KOPT-K1 (cell line): ENCODE data around the gene TAF11L9.
"Not testable (repeated sequence)": the region's sequence is repeated elsewhere in the genome, so short reads cannot be mapped to it uniquely, and the experiment has no call there.

ENCODE experiments used
- H3K27ac ChIP-seq: fragments of 200-600 bp; sonication (generic); 2 replicates; pipeline ENCODE4 v1.5.1; 2016; ENCODE audit warnings: antibody characterized with exemption, mild to moderate bottlenecking, low read depth, low read length; ENCODE audit not compliant: poor library complexity, severe bottlenecking
- H3K36me3 ChIP-seq: fragments of 200-600 bp; sonication (generic); 2 replicates; pipeline ENCODE4 v1.5.1; 2017; ENCODE audit warnings: antibody characterized with exemption, mild to moderate bottlenecking, low read length, moderate library complexity; ENCODE audit not compliant: insufficient read depth
- H3K9me3 ChIP-seq: fragments of 200-600 bp; sonication (generic); 2 replicates; pipeline ENCODE4 v1.5.1; 2017; ENCODE audit warnings: antibody characterized with exemption, low read length, mild to moderate bottlenecking; ENCODE audit not compliant: insufficient read depth, poor library complexity, severe bottlenecking

Gene TAF11L9

DNA sequence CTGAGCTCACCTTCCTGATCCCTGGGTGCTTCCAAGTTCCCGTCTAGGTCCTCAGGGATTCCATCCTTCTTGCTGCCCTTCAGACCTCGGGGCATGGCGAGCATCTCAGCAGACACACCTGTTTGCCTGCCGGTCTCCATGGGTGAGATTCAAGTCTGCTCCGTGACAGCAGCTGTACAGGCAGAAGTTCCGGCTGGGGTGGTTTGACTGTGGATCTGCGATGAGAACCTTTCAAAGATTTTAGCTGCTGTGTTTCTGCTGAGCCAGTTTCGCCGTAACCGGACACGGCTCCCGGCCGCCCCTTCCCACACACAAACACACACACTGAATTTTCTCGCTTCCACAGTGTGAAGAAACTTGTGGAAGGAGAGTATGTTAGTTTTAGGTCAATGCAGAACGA lies at the start of gene TAF11L9:
Gene TAF11L9 (minus strand): TSS at position 140 of the 400 bp plus-strand sequence.
- H3K9me3 ChIP-seq, H3K27ac ChIP-seq, H3K36me3 ChIP-seq: not testable (repeated sequence)

GRCh38 chr5:17634160-17634559 lies 40.0 kb upstream of the TAF11L9 start, which contains the start of gene TAF11L14:
TAF11L14 (plus strand) TSS chr5:17634460.
- no peaks in the 10 kb centered on the region for H3K9me3 ChIP-seq
- H3K27ac ChIP-seq = no peak within 1 kb of the TSS
- H3K36me3 ChIP-seq = no peaks in the 10 kb centered on the region

DNA sequence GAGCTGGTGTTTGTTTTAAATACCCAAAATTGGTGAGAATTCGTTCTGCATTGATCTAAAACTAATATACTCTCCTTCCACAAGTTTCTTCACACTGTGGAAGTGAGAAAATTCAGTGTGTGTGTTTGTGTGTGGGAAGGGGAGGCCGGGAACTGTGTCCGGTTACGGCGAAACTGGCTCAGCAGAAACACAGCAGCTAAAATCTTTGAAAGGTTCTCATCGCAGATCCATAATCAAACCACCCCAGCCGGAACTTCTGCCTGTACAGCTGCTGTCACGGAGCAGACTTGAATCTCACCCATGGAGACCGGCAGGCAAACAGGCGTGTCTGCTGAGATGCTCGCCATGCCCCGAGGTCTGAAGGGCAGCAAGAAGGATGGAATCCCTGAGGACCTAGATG lies 37.6 kb upstream of the TAF11L9 start, which contains the start of gene TAF11L13:
Gene TAF11L13 (plus strand): TSS at position 301 of the 400 bp plus-strand sequence.
- H3K9me3 ChIP-seq, H3K27ac ChIP-seq, H3K36me3 ChIP-seq: not testable (repeated sequence)

DNA sequence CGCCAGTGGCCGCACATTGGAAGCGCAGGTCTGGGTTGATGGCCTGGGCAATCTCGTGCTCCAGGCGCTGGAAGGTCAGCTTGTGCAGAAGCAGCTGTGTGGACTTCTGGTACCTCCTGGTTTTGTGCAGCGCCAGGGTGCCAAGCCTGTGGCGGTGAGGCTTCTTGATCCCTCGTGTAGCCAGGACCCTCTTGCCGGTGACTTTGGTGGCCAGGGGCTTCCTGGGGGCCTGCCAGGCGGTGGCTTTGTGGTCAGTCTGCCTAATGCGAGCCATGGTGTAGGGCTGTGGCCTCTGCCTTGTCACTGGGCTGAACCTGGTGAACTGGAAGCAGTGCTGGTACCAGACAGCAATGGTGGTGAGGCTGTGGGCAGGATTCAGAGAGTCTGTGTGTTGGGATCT lies 31.5 kb upstream of the TAF11L9 start:
- Histone ChIP-seq H3K27ac (no peak overlapping the region), H3K9me3 (no peaks in the 10 kb centered on the region), H3K36me3 (no peaks in the 10 kb centered on the region)

DNA sequence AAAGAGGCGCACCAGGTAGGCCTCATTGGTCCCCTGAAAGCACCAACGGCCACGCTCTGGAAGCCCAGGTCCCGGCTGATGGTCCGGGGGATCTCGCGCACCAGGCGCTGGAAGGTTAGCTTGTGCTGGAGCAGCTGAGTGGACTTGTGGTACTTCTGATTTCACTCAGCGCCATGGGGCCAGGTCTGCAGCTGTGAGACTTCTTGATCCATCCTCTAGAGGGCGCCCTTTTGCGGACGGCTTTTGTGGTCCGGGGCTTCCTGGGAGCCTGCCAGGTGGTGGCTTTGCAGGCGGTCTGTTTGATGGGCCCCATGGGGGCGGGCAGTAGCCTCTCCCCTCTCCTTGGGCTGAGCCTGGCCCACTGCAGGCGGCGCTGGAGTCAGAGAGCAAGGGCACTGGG lies 26.4 kb upstream of the TAF11L9 start:
- Histone ChIP-seq H3K27ac (no peak overlapping the region), H3K36me3 (no peaks in the 10 kb centered on the region), H3K9me3 (no peaks in the 10 kb centered on the region)

DNA sequence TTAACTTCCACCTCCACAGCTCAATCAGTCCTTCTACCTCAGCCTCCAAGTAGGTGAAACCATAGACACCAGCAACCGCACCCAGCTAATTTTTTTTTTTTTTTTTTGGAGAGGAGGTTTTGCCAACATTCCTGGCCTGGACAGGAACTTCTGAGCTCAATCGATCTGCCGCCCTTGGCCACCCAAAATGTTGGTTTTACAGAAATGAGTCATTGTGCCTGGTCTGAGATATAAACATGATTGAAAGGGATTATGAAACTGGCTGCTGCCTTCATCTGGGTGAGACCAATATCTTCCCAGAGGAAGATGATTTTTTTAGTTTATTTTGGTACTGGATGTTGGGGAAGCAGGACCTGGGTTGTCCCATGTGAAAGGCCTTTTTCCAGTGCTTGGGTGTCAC lies 25.2 kb upstream of the TAF11L9 start:
- Histone ChIP-seq H3K9me3 (no peaks in the 10 kb centered on the region), H3K36me3 (no peaks in the 10 kb centered on the region), H3K27ac (no peak overlapping the region)

GRCh38 chr5:17614872-17615605 lies 20.8 kb upstream of the TAF11L9 start:
- Histone ChIP-seq H3K9me3 (no peaks in the 10 kb centered on the region), H3K27ac (no peak overlapping the region), H3K36me3 (no peaks in the 10 kb centered on the region)

- not testable (repeated sequence) for H3K27ac ChIP-seq, H3K9me3 ChIP-seq, H3K36me3 ChIP-seq
These were observed 15.9 kb upstream of the TAF11L9 start, which contains the start of gene TAF11L12 for GRCh38 chr5:17610092-17610491. TAF11L12 (plus strand) TSS chr5:17610392.

GRCh38 chr5:17607461-17607860 lies 13.3 kb upstream of the TAF11L9 start:
- not testable (repeated sequence) for H3K27ac ChIP-seq, H3K9me3 ChIP-seq, H3K36me3 ChIP-seq

DNA sequence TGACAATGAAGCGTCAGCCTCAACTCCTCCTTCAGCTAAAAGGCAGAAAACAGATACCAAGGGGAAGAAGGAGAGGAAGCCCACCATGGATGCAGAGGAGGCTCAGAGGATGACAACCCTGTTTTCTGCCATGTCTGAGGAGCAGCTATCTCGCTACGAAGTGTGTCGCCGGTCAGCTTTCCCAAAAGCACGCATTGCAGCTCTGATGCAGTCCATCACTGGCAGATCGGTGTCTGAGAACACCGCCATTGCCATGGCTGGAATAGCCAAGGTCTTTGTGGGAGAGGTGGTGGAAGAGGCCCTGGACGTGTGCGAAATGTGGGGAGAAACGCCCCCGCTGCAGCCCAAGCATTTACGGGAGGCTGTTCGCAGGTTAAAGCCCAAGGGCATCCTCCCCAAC lies 10.8 kb upstream of the TAF11L9 start:
- no peaks in the 10 kb centered on the region for H3K36me3 ChIP-seq
- H3K9me3 ChIP-seq = no peaks in the 10 kb centered on the region
- H3K27ac ChIP-seq = no peak overlapping the region

DNA sequence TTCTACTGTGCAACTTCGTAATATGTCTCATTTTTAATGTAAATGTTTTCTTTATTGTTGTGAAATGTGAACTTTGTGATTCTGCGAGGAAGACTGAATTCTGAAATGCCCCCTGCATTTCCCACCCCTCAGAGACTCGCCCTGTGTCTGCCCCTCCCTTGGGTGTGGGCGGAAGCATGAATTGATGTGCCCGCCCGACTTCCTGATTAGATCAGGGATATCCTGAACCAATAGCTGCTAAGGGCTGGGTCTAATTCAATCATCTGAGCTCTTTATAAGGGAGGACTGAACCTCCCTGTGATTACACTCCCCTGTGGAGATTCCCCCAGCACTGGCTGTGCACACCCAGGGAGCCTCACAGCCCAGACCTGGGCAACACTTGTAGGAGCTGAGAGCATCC lies 9.7 kb upstream of the TAF11L9 start, which contains the start of gene TAF11L11:
Gene TAF11L11 (plus strand): TSS at position 304 of the 400 bp plus-strand sequence.
- not testable (repeated sequence) for H3K27ac ChIP-seq

GRCh38 chr5:17597728-17598127 lies 3.5 kb upstream of the TAF11L9 start, which contains the start of gene TAF11L10:
TAF11L10 (minus strand) TSS chr5:17597828.
- not testable (repeated sequence) for H3K27ac ChIP-seq, H3K9me3 ChIP-seq, H3K36me3 ChIP-seq

More for the DNA sequence above, 9.7 kb upstream of the TAF11L9 start, which contains the start of gene TAF11L11:
- H3K9me3 ChIP-seq, H3K36me3 ChIP-seq: not testable (repeated sequence)

DNA sequence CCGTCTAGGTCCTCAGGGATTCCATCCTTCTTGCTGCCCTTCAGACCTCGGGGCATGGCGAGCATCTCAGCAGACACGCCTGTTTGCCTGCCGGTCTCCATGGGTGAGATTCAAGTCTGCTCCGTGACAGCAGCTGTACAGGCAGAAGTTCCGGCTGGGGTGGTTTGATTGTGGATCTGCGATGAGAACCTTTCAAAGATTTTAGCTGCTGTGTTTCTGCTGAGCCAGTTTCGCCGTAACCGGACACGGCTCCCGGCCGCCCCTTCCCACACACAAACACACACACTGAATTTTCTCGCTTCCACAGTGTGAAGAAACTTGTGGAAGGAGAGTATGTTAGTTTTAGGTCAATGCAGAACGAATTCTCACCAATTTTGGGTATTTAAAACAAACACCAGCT lies 3.3 kb downstream of the TAF11L9 start, which contains the start of gene TAF11L8:
Gene TAF11L8 (minus strand): TSS at position 101 of the 400 bp plus-strand sequence.
- not testable (repeated sequence) for H3K36me3 ChIP-seq, H3K9me3 ChIP-seq, H3K27ac ChIP-seq

DNA sequence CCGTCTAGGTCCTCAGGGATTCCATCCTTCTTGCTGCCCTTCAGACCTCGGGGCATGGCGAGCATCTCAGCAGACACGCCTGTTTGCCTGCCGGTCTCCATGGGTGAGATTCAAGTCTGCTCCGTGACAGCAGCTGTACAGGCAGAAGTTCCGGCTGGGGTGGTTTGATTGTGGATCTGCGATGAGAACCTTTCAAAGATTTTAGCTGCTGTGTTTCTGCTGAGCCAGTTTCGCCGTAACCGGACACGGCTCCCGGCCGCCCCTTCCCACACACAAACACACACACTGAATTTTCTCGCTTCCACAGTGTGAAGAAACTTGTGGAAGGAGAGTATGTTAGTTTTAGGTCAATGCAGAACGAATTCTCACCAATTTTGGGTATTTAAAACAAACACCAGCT lies 8.5 kb downstream of the TAF11L9 start, which contains the start of gene TAF11L7:
Gene TAF11L7 (minus strand): TSS at position 101 of the 400 bp plus-strand sequence.
- H3K36me3 ChIP-seq, H3K27ac ChIP-seq, H3K9me3 ChIP-seq: not testable (repeated sequence)
